Chondrocyte (in vitro differentiated cells): ENCODE results near the gene PPP2R5C. TPM values are rescaled to one million over a fixed set of nuclear protein-coding genes. Genes with fewer than 3 reads are reported as not detected.
A peak's percentile ranks its signal among the peaks of the same experiment; 100 is the strongest.

Experiments
- DNase-seq: peaks from one replicate; pipeline ENCODE4 v3.0.0; 2021; ENCODE audit warnings: mixed read lengths, low spot score
- H3K27ac Mint-ChIP-seq: one replicate; pipeline ENCODE4 v1.8.0; 2021; ENCODE audit warnings: mild to moderate bottlenecking, moderate library complexity, mixed read lengths; ENCODE audit not compliant: unreplicated experiment
- H3K27me3 Mint-ChIP-seq: 2 replicates; pipeline ENCODE4 v1.8.0; 2021; ENCODE audit warnings: low read depth, mixed read lengths
- H3K36me3 Mint-ChIP-seq: 2 replicates; pipeline ENCODE4 v1.8.0; 2021; ENCODE audit warnings: low read depth, mixed read lengths
- H3K4me1 Mint-ChIP-seq: 2 replicates; pipeline ENCODE4 v1.8.0; 2021; ENCODE audit warnings: low read depth, mild to moderate bottlenecking, mixed read lengths
- H3K4me3 Mint-ChIP-seq: one replicate; pipeline ENCODE4 v1.8.0; 2021; ENCODE audit warnings: mild to moderate bottlenecking, moderate library complexity, mixed read lengths; ENCODE audit not compliant: unreplicated experiment
- H3K9me3 Mint-ChIP-seq: 2 replicates; pipeline ENCODE4 v1.8.0; 2021; ENCODE audit warnings: low read depth, mixed read lengths
- total RNA-seq: library from RNA; stranded (reverse); gene quantifications from 3 replicates; pipeline ENCODE4 v1.2.1, GENCODE V29; 2021
- TF ChIP-seq, protein P1 (sequence below): fragments of 200-600 bp; sonication (generic); IDR thresholded peaks from 2 replicates; pipeline ENCODE4 v1.5.0; 2021; ENCODE audit warnings: antibody characterized with exemption, mild to moderate bottlenecking, moderate library complexity

Gene PPP2R5C
- total RNA-seq, 1 donor from 2014 or later, result 95.0 TPM

- no peak for DNase-seq
- TF ChIP-seq, protein P1, sequence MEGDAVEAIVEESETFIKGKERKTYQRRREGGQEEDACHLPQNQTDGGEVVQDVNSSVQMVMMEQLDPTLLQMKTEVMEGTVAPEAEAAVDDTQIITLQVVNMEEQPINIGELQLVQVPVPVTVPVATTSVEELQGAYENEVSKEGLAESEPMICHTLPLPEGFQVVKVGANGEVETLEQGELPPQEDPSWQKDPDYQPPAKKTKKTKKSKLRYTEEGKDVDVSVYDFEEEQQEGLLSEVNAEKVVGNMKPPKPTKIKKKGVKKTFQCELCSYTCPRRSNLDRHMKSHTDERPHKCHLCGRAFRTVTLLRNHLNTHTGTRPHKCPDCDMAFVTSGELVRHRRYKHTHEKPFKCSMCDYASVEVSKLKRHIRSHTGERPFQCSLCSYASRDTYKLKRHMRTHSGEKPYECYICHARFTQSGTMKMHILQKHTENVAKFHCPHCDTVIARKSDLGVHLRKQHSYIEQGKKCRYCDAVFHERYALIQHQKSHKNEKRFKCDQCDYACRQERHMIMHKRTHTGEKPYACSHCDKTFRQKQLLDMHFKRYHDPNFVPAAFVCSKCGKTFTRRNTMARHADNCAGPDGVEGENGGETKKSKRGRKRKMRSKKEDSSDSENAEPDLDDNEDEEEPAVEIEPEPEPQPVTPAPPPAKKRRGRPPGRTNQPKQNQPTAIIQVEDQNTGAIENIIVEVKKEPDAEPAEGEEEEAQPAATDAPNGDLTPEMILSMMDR, result no peak
- Mint-ChIP-seq H3K36me3 (peaks cover 2% of the 10 kb centered on the region), H3K4me1 (no peaks in the 10 kb centered on the region), H3K27me3 (peaks cover 8% of the 10 kb centered on the region), H3K27ac (no peak overlapping the region), H3K9me3 (no peaks in the 10 kb centered on the region), H3K4me3 (peak overlapping the region; percentile 61)
Observed at GRCh38 chr14:101781240-101782061, 19.9 kb downstream of the PPP2R5C start.

- no peak overlapping the region for H3K27ac Mint-ChIP-seq
- TF ChIP-seq, protein P1, result no peak
- no peaks in the 10 kb centered on the region for H3K4me1 Mint-ChIP-seq
- DNase-seq, result no peak
- H3K36me3 Mint-ChIP-seq, result no peaks in the 10 kb centered on the region
- peak overlapping the region; percentile 12 for H3K4me3 Mint-ChIP-seq
- H3K27me3 Mint-ChIP-seq, result peaks cover 8% of the 10 kb centered on the region
- no peaks in the 10 kb centered on the region for H3K9me3 Mint-ChIP-seq
Observed at GRCh38 chr14:101783260-101784016, 21.9 kb downstream of the PPP2R5C start.

DNA sequence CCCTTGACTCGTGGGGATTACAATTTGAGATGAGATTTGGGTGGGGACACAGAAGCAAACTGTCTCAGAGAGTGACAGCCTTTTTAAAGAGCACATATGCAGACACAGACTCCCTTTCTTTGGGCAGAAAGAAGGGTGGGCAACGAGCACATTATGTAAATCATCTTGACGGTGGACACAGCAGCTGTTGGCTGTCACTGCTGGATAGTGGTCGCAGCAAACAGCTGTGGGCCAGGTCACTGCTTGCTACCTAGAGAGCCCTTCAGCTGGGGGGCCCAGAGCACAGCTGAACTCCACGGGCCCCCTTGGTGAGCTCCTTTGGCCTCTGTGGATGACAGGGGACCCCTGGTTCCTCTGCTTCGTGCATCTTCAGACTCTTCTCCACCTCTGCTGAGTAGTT, 23.1 kb downstream of the PPP2R5C start:
- Mint-ChIP-seq H3K27me3 (peaks cover 8% of the 10 kb centered on the region), H3K36me3 (no peaks in the 10 kb centered on the region), H3K9me3 (no peaks in the 10 kb centered on the region), H3K4me3 (no peak overlapping the region), H3K4me1 (peaks cover 6% of the 10 kb centered on the region), H3K27ac (no peak overlapping the region)
- DNase-seq, result no peak
- TF ChIP-seq, protein P1, result no peak

DNA sequence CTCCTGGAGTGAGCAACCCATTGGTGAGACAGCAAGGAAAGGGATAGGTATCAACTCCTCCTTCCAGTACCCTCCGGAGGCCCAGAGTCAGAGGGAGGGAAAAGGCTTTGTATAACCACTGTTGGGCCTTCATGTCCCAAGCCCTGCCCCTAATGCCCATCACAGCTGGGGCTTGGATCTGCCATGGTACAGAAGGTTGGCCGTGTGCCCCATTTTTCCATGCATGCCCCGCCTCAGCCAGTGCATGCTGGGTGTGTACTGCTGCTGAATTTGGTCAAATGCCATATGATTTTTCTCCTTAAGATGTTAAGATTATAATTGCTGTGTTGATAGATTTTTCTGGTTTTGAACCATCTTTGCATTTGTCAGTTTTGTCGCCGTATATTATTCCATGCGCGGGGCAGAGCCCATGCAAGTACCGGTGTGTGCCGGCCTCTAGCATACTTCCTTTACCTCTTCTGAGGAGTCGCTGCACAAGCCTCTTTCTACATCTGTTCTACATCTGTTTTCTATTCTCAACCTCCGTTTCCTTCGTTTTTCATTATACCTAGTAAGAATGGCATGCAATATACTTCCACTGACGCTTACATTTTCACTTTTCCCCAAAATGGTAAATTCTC, 26.6 kb downstream of the PPP2R5C start:
- TF ChIP-seq, protein P1, result no peak
- no peaks in the 10 kb centered on the region for H3K36me3 Mint-ChIP-seq
- no peak overlapping the region for H3K27ac Mint-ChIP-seq

GRCh38 chr14:101789222-101789621, 27.7 kb downstream of the PPP2R5C start:
- Mint-ChIP-seq H3K4me1 (peaks cover 17% of the 10 kb centered on the region), H3K9me3 (no peaks in the 10 kb centered on the region), H3K36me3 (no peaks in the 10 kb centered on the region), H3K4me3 (no peak overlapping the region), H3K27me3 (no peaks in the 10 kb centered on the region), H3K27ac (no peak overlapping the region)
- DNase-seq, result no peak
- TF ChIP-seq, protein P1, result no peak

More for the DNA sequence above, 26.6 kb downstream of the PPP2R5C start:
- Mint-ChIP-seq H3K27me3 (no peaks in the 10 kb centered on the region), H3K4me1 (peaks cover 17% of the 10 kb centered on the region), H3K9me3 (no peaks in the 10 kb centered on the region), H3K4me3 (no peak overlapping the region)
- DNase-seq, result no peak
